GM12874 (cell line): Measurements from ENCODE around the gene RNASE1.

ENCODE experiments used
- CTCF ChIP-seq: IDR thresholded peaks from 2 replicates; pipeline ENCODE4 v1.5.1; 2011; ENCODE audit warnings: low read depth, mild to moderate bottlenecking, control low read depth, low read length, moderate library complexity; ENCODE audit not compliant: insufficient read depth

Gene RNASE1

DNA sequence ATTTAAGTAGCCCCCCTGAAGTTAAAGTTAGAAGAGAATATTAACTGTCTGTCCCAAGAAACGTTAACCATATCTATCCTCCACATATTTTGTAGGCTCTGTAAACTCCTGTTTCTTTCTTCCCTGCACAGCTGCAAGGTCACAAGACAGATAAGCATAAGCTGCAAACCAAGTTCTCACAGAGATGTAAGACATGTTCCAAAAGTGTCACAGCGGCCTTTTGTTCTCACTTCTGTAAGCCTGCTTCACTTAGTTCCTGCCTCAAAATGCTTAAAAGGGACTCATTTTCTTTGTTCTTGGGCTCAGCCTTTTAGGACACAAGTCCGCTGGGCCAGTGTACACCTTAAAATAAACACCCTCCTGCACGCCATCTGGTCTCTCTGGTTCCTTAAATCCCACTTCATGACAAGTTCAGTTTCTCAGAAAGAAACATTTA is 3.2 kb downstream of the RNASE1 start:
- TF ChIP-seq CTCF = no peak

DNA sequence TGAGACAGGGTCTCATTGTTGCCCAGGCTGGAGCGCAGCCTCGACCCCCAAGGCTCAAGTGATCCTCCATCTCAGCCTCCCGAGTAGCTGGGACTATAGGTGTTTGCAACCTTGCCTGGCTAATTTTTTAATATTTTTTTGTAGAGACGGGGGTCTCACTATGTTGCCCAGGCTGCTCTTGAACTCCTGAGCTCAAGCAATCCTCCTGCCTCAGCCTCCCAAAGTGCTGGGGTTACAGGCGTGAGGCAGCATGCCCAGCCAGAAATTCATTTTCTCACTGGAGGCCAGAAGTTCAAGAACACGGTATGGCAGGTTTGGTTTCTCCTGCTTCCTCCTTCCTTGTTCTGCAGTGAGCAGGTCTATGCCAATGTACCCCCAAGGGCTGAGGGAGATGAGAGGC is 3.7 kb downstream of the RNASE1 start:
- no peak for TF ChIP-seq CTCF

DNA sequence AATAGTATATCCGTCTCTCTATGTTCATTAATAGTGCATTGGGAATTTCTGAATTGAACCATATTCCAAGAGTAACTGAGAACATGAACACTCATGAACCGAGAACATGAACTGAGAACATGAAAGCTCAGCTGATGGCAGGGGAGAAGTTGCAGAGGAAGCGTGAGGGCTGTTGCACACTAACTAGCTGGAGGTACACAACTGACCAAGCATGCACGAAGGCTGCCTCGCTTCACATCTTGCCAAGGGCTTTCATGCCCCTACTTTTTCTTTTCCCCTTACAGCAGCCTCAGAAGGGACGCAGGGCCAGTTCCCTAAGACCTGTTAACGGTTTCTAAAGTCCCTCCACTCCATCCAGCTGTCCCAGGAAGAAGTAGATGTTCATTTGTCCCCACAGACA is 4.3 kb downstream of the RNASE1 start:
- TF ChIP-seq CTCF = no peak

DNA sequence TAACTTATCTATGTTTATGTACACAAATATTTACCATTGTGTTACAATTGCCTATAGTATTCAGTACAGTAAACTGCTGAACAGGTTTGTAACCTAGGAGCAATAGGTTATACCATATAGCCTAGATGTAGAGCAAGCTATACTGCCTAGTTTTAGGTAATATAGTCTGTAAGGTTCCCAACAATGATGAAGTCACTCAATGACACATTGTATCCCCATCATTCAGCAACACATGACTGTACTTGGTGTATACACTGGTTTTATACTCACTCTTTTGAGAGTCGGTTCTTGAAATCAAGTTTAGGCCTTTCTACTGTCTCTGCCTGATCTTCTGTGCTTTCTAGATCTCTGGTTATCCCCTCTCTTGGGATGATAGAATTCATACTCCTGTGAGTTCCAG is 5.5 kb downstream of the RNASE1 start:
- no peak for TF ChIP-seq CTCF

DNA sequence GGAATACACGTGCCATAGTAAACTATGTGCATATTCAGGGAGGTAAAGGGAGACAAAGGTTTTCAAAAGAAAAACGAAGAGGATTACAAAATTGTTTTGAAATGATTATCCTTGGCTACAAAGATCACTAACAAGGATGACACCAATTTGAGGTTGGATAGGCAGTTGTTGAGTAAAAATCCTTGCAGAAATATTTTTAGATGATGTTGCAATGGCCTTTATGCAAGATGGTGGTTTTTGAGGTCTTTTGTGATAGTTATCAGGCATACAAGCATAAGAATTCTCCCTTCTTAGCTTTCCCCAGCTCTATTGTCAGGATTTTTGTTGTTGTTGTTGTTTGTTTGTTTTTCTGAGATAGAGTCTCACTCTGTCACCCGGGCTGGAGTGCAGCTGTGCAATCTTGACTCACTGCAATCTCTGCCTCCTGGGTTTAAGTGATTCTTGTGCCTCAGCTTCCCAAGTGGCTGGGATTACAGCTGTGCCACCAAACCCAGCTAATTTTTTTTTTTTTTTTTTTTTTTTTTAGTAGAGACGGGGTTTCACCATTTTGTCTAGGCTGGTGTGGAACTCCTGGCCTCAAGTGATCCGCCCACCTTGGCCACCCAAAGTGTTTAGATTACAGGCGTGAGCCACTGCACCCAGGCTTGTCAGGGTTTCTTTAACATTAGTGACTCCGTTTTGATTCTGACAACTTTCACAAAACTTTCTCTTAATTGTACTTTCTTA is 7.8 kb downstream of the RNASE1 start:
- no peak for TF ChIP-seq CTCF

DNA sequence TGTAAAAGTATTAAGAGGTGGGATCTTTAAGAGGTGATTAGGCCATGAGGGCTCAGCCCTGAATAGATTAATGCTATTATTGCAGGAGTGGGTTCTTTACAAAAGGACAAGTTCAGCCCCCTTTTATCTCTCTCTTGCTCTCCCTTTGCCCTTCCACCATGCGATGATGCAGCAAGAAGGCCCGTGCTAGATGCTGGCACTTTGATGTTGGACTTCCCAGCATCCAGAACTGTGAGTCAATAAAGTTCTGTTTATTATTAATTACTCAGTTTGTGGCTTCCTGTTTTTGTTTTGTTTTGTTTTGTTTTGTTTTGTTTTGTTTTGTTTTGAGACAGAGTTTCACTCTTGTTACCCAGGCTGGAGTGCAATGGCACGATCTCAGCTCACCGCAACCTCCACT is 10.1 kb downstream of the RNASE1 start:
- TF ChIP-seq CTCF = no peak

DNA sequence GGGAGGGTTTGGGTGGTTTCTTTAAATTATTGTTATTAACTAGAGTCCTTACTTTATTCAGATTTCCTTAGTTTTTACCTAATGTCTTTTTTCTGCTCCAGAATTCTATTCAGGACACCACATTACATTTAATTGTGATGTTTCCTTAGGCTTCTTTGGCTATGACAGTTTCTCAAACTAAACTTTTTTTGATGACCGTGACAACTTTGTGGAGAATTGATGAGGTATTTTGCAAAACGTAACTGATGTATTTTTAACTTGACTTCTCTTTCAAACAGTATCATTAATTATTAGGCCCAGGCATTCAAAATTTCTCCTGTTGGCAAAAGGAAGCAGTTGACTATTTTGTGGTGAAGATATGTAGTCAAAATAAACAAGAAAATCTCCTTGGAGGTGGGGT is 11.0 kb downstream of the RNASE1 start:
- no peak for TF ChIP-seq CTCF
